ENCODE measurements around the gene PDIA2.

The PDIA2 gene

DNA sequence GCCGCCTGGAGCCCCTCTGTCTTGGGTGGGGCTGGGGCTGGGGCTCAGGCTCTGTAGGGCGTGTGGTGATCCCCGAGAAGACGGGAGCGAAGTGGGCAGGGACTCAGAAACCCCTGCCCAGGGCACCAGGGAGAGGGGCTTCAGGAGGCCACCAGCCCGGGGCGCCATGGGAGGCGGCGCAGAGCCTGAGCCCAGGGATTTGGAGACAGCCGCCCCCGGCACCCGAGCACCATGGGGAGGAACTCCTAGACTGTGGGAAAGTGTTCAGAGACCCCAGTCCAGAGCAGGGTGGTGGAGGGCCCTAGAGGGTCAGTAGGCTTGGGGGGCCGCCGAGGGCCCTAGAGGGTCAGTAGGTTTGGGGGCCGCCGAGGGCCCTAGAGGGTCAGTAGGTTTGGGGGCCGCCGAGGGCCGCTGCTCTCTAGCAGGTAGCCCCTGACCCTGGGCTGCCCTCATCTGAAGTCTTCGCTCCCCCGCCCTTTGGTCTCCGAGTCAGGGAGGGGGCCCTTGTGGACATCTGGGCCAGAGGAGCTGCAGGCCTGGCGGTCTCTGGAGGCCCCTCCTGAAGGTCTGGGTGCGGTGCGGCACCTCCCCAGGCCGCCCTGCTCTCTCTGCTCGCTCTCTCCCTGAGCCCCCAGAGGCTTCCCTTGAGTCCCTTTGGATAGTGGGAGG is 1.8 kb upstream of the PDIA2 start:
- no peak for DNase-seq

DNA sequence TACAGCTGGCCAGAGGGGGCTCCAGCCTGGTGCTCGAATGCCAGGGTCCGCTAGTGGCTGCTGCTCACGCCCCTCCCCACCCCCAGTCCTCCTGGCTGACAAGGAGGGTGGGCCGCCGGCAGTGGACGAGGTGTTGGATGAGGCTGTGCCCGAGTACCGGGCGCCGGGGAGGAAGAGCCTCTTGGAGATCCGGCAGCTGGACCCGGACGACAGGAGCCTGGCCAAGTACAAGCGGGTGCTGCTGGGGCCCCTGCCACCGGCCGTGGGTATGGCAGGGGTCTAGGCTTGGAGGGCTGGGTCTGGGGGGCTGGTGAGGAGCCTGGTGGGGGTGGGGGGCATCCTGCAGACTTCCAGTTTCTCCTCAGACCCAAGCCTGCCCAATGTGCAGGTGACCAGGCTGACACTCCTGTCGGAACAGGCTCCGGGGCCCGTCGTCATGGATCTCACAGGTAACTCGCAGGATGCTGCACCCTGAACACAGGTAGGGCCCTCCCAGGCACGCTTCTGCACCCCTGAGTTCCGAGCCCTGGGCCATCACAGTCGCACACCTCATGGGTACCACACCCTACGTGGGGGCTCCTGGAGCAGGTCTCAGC is 1.2 kb upstream of the PDIA2 start:
- DNase-seq, result no peak

- no peak for DNase-seq
These were observed 473 bp upstream of the PDIA2 start for GRCh38 chr16:282491-282890.

DNA sequence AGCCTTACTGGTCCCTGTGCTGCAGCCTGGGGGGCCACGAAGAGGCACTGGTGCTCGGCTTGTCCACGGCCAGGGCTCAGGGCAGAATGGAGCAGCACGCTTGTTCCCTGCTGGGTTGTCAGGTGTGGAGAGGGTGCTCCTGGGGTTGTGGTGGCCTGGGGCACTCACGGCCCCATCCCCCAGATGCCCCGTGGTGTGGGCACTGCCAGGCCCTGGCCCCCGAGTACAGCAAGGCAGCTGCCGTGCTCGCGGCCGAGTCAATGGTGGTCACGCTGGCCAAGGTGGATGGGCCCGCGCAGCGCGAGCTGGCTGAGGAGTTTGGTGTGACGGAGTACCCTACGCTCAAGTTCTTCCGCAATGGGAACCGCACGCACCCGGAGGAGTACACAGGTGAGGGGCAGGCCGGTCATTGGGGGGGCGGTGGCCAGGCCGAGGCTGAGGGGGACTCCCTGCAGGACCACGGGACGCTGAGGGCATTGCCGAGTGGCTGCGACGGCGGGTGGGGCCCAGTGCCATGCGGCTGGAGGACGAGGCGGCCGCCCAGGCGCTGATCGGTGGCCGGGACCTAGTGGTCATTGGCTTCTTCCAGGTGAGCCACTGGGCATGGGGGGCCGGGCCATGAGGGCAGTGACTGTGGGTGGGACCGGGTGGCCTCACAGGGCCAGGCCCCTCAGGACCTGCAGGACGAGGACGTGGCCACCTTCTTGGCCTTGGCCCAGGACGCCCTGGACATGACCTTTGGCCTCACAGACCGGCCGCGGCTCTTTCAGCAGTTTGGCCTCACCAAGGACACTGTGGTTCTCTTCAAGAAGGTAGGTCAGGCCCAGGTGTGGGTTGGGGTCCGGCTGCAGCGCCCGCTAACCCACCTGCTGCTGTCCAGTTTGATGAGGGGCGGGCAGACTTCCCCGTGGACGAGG is 1.5 kb downstream of the PDIA2 start:
- DNase-seq, result no peak

DNA sequence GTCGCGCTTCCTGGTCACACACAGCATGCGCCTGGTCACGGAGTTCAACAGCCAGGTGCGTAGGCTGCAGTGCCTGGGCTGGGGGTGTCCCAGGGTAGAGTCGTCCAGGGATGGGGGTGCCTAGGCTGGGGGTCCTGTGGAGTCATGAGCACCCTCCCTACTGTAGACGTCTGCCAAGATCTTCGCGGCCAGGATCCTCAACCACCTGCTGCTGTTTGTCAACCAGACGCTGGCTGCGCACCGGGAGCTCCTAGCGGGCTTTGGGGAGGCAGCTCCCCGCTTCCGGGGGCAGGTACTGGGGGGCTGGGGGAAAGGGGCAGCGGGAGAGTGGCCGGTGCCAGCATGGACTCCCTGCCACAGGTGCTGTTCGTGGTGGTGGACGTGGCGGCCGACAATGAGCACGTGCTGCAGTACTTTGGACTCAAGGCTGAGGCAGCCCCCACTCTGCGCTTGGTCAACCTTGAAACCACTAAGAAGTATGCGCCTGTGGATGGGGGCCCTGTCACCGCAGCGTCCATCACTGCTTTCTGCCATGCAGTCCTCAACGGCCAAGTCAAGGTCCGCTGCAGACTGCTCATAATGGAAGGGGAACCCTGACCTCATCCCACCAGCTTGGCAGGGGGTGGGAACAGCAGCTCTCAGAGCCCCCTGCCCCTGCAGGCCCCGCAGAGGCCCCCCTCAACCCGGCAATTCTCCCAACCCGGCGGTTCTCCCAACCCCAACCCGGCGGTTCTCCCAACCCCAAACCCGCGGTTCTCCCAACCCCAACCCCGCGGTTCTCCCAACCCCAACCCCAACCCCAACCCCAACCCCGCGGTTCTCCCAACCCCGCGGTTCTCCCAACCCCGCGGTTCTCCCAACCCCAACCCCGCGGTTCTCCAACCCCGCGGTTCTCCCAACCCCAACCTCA is 2.4 kb downstream of the PDIA2 start:
- DNase-seq, result no peak

DNA sequence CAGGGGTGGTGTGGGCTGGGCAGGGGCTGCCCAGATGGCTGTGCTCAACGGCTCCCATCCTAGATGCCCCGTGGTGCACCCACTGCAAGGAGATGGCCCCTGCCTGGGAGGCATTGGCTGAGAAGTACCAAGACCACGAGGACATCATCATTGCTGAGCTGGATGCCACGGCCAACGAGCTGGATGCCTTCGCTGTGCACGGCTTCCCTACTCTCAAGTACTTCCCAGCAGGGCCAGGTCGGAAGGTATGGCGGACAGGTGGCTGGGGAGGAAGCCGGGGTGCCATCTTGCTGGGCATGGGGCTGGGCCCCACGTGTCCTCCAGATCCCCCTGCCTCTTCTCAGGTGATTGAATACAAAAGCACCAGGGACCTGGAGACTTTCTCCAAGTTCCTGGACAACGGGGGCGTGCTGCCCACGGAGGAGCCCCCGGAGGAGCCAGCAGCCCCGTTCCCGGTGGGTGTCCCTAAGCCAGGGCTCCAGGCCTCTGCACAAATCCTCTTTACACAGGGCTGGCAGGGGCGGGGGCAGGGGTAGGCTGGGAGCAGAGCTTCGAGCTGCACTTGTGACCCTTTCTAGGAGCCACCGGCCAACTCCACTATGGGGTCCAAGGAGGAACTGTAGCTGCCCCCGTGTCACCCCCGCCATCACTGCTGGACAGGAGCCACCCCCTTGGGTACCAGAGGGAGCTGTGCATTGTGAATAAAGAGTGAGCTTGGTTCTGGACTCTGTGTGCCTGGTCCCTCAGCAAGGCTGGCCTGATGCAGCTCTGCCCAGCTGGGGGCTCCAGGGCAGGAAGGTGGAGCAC is 3.7 kb downstream of the PDIA2 start:
- DNase-seq, result no peak

DNA sequence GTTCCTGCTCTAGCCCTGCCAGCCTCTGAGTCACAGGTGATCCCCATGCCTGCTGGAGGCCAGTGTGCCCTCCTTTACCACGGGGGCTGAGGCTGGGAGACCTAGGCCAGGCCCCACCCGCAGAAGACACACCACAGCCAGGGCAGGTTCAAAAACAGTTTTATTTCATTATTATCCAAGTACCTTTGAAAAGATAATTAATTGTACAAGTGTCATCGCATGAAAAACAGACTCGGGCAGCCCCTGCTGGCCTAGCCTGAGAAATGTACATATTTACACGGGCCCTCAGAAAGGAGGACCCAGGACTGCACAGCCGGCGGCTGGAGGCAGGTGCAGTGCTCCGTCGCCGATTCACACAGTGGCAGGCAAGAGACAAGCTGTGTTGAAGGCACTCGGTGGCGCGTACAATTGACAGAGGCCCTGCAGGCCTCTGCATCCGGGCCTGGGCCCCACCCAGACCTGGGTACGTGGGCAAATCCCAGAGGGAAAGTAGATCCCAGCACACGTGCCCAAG is 4.4 kb downstream of the PDIA2 start:
- no peak for DNase-seq

GRCh38 chr16:287981-288920 is 5.3 kb downstream of the PDIA2 start:
- DNase-seq, result no peak

GRCh38 chr16:289395-289997 is 6.5 kb downstream of the PDIA2 start:
- no peak for DNase-seq

DNA sequence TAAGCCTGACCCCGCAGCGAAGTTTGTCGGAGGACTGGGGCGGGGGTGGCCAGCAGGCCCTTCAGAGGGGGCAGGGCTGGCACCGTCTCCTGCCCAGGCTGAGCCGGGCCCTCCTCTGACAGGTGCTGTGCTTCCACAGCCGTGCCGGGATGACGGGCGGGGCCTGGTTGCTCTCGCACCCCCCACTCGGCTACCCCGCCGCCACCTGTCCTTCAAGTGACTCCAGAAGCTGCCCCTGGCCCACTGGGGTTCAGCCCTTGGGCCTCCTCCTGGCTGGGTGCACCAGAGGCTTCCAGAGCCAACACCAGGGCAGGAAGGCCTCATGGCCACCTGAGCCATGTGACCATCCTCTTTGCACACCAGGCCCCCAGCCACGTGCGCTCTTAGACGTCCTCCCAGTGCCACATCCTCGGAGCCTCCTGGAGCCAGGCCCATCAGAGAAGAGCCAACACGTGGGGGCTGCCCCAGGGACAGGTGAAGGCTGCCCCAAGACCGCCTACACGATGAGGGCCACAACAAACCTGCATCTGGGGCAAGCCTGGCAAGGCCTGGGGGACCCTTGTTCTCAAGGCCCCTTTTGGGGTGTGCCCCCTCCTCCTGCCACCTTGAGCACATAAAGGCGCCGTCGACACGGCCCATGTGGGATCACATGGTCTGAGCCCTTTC is 7.2 kb downstream of the PDIA2 start:
- DNase-seq, result no peak

GRCh38 chr16:290681-291405 is 7.9 kb downstream of the PDIA2 start:
- no peak for DNase-seq

DNA sequence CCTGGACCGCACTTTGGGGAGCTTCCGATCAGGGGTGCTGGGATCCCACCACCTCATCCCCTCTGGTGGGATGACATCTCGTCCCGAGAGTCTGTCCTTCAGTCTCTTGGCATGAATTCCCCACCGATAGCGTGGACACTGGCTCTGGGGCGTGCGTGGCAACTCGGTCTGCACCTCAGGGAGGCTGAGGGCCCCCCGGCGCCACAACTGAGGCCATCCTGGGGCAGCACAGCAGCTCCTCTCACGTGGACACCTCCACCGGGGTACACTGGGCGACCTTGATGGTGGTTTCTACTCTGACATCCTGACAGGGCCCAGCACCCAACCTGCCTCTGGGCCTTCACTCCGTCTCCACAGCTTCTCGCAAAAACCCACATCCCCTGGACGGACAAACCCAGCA is 8.6 kb downstream of the PDIA2 start:
- DNase-seq, result no peak

DNA sequence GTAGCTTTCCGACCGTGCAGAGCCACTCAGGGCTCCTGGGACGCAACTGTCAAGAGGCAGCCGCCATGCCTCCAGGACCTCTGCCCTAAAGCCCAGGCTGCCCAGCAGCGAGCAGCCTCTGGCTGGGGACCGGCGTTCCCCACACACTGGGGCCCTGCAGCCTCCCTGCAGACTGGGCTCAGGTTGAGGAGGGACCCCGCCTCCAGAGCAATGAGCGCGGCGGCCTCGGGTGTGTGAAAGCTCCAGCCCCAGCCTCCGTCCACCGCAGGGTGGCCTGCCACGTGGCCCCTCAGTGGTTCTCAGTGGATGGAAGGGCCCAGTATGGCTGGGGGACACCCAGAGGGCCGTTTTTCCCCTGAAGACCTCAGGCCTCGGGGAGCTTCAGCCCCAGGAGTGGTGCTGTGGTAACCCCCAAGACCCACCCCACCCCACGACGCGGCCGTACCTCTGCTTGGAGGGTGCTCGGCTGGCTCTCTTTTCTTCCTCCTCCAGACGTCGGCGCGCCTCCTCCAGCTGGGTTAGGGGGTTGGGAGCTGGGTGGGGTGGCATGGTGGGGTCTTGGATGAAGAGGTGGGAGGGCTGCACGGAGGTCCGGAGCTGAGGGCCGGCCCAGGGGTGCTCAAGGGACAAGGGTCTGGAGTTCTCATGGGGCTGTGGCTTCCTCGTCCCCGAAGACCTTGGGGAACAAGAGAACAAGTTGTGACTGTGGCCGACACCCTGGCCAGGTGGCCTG is 10.2 kb downstream of the PDIA2 start:
- no peak for DNase-seq

DNA sequence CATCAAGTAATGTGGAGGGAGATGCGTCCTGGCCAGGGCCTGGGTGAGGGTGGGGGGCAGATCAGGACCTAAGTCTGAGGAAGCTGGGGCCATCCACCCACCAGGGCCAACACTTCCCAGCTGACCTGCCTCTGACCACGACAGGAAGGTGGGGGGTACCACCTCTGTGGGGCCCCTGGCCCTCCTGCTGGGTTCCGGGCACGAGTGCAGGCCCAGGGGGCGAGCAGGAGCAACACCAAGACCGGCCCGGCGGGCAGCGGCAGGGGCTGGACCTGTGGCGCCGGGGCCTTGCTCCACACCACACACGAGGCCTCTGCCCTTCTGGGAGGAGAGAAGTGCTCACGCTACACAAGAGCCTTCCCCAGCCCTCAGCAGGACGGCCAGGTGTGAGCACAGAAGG is 13.3 kb downstream of the PDIA2 start:
- DNase-seq, result no peak

GRCh38 chr16:296806-297510 is 14.0 kb downstream of the PDIA2 start:
- DNase-seq, result no peak

DNA sequence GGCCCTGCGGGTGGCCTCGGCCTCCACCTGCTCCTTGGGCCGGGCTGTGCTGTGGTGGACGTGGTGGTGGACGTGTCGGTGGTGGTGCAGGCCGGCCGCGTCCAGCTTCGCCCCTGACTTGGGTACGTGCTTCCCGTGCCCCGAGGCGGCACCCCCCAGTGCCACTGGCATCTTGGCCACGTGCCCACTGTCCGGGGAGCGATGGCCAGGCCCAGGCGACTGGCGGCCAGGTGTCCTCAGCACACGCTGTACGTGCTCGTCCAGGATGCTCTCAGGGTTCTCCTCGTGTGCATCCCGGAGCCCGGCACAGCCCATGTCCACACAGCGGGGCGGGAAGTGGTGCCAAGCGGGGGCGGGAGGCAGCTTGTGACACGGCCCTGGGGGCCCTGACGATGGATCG is 14.9 kb downstream of the PDIA2 start:
- no peak for DNase-seq

DNA sequence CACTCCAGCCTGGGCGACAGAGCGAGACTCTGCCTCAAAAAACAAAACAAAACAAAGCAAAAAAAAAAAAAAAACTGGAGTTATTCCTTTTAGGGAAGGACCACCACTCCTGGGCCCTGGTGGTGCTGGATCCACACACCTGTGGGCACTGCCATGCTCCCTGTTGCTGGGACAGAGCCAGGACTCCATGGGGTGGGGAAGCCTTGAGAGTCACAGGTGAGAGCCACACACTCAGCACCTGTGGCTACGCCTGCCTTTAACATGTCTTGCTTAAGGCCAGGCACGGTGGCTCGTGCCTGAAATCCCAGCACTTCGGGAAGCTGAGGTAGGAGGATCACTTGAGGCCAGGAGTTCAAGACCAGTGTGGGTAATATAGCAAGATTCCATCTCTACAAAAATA is 18.3 kb downstream of the PDIA2 start:
- DNase-seq, result no peak

GRCh38 chr16:301950-302349 is 19.0 kb downstream of the PDIA2 start:
- no peak for DNase-seq
